ENCODE results near the gene HS3ST3B1. TPM values are rescaled to one million over a fixed set of nuclear protein-coding genes. Genes with fewer than 3 reads are reported as not detected.

The HS3ST3B1 gene
- total RNA-seq, 4 donors from 2014 or later: 4.3 to 30.1 (median 15.5) TPM

DNA sequence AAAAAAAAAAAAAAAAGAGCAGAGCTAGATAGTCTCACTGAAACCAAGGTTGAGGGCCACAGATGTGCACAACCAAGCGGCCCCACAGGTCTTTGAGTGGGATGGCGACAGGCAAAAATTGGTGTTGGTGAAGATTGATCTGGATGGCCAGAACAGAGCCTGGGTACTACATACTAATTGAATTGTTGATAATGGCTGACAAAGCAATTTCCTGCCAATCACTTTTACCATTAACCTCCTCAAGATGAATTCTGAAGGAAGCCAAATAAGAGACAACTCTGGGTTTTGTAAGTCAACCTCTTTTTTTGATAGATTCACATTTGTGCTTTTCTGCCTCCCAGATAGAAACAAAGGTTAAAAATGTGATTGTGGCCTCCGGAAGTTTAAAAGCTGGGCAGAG lies 19.4 kb upstream of the HS3ST3B1 start:
- H3K4me3 ChIP-seq (ENCODE audit: low read depth, poor library complexity, severe bottlenecking): no peak overlapping the region
- no peak for TF ChIP-seq POLR2A (IDR thresholded peaks at IDR 0.05)
- TF ChIP-seq, protein P1, sequence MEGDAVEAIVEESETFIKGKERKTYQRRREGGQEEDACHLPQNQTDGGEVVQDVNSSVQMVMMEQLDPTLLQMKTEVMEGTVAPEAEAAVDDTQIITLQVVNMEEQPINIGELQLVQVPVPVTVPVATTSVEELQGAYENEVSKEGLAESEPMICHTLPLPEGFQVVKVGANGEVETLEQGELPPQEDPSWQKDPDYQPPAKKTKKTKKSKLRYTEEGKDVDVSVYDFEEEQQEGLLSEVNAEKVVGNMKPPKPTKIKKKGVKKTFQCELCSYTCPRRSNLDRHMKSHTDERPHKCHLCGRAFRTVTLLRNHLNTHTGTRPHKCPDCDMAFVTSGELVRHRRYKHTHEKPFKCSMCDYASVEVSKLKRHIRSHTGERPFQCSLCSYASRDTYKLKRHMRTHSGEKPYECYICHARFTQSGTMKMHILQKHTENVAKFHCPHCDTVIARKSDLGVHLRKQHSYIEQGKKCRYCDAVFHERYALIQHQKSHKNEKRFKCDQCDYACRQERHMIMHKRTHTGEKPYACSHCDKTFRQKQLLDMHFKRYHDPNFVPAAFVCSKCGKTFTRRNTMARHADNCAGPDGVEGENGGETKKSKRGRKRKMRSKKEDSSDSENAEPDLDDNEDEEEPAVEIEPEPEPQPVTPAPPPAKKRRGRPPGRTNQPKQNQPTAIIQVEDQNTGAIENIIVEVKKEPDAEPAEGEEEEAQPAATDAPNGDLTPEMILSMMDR (IDR thresholded peaks at IDR 0.05): no peak
- WGBS, 2 donors: 91 to 96% methylated on average over 3 of the region's 3 CpGs
- intact Hi-C loops (cut with DNase I; ENCODE audit: low total_unique reads): no loop called here
- no peak for DNase-seq (ENCODE audit: low spot score in 2 of 2)

DNA sequence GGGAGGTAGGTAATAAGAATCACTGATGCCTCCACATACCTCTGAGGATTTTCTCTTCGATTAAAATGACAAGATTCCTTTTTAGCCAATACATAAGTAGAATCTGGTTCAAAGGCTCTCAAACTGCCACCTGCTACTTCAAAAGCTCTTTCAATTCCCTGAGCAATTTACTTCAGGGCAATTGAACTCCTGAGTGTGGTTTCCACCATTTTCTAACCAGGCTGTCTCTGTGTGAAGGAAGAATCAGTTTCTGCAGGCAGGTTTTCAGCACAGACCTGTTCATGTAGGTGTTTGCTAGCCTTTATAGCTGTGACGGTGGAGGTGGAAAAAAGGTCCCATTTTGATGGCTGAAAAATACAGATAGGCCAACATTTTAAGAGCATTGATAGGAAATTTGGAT lies 18.2 kb upstream of the HS3ST3B1 start:
- no peak overlapping the region for H3K4me3 ChIP-seq (ENCODE audit: low read depth, poor library complexity, severe bottlenecking)
- 63 to 80% methylated on average over 2 of the region's 2 CpGs for WGBS, 2 donors
- DNase-seq (ENCODE audit: low spot score in 2 of 2): no peak
- intact Hi-C loops (cut with DNase I; ENCODE audit: low total_unique reads): no loop called here
- no peak for TF ChIP-seq POLR2A (IDR thresholded peaks at IDR 0.05)
- TF ChIP-seq, protein P1 (IDR thresholded peaks at IDR 0.05): no peak

DNA sequence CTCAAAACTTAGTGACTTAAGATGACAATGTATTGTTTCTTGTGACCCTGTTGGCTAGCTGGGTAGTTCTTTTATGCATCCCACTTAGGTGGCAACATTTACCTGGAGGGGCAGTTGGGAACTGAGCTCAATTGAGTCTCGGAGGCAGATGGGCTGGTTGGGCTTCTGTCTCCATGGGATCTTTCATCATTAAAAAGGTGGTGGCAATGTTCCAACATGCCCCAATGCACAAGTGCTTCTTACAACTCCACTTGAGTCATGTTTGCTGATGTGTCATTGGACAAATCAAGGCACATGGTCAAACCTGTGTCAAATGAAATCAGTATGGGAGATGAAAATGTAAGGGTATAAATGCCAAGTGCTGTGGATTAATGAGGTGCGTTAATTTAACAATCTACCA lies 11.7 kb upstream of the HS3ST3B1 start:
- no peak for DNase-seq (ENCODE audit: low spot score in 2 of 2)
- no peak overlapping the region for H3K4me3 ChIP-seq (ENCODE audit: low read depth, poor library complexity, severe bottlenecking)
- 69 to 86% methylated on average over 2 of the region's 2 CpGs for WGBS, 2 donors
- TF ChIP-seq, protein P1 (IDR thresholded peaks at IDR 0.05): no peak
- TF ChIP-seq POLR2A (IDR thresholded peaks at IDR 0.05): no peak
- intact Hi-C loops (cut with DNase I; ENCODE audit: low total_unique reads): no loop called here

DNA sequence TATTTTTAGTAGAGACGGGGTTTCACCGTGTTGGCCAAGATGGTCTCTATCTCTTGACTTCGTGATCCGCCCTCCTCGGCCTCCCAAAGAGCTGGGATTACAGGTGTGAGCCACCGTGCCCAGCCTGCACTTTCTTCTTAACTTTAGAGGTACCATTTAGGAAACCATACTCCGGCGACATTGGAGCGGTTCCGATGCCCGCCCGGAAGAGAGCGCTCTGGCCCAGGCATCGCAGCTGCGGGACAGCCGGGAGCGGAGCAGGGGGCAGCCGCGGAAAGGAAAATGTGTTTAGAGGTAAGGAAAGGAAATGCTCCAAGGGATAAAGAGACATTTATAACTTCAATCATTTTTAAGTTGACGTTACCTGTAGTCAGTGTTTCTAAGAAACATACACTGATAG lies 6.0 kb upstream of the HS3ST3B1 start:
- TF ChIP-seq, protein P1 (IDR thresholded peaks at IDR 0.05): no peak
- no peak for TF ChIP-seq POLR2A (IDR thresholded peaks at IDR 0.05)
- H3K4me3 ChIP-seq (ENCODE audit: low read depth, poor library complexity, severe bottlenecking): no peak overlapping the region
- intact Hi-C loops (cut with DNase I; ENCODE audit: low total_unique reads): no loop called here
- 32 to 39% methylated on average over 20 of the region's 20 CpGs for WGBS, 2 donors
- peak in 1 of 2 donors; percentile 67 for DNase-seq (ENCODE audit: low spot score in 2 of 2)

DNA sequence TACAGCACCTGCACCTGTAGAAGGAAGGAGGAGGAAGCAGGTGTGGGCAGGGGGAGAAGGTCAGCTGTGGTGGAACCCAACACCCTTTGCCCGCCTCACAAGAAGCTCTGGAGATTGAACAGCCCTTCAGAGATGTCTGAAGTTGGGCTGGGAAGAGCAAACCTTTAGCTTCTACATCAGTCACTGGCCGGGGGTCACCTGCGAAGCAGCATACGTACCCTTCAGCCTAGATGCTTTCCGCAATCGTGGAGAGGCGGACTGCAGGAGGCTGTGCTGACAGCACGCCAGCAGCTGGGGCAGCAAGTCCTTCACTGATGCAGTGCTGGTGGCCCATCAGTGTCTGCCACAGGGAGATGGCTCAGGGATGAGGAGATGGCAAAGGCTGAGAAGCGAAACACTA lies 5.2 kb upstream of the HS3ST3B1 start:
- TF ChIP-seq, protein P1 (IDR thresholded peaks at IDR 0.05): no peak
- no peak for TF ChIP-seq POLR2A (IDR thresholded peaks at IDR 0.05)
- DNase-seq (ENCODE audit: low spot score in 2 of 2): peak in 1 of 2 donors; percentile 53
- 90 to 91% methylated on average over 9 of the region's 9 CpGs for WGBS, 2 donors
- intact Hi-C loops (cut with DNase I; ENCODE audit: low total_unique reads): no loop called here
- no peak overlapping the region for H3K4me3 ChIP-seq (ENCODE audit: low read depth, poor library complexity, severe bottlenecking)

DNA sequence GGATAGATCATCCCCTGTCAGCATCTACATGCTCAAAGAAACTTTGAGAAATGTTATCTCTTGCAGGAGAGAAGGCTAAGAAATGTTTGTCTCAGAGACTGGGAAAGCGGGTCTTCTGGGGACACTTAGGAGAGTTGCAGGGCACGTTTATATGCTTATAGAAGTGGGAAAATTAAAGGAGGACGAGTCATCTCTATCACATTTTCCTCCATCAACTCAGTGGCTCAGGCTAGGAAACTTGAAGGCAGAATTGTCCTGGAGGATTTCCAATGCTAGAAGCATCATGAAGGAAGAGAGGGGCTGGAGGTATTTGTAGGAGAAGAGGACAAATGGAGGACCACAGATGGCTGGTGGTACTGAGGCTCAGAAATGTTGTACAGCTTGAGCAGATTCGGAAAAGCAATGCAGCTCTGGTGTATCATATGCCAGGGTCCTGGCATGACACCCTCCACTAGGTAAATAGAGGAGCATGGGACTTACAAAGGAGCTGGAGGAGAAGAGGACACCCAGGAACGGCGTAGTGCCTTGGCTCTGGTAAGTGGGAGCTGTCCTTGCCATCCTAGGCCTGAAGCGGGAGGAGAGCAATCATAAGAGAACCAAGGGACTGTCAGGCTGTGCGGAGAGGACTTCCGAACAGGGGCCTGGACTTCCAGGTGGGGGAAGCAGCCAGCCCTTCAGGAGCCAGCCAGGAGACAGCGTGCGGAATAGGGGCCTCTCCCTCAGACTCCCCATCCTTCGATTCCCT lies 4.5 kb upstream of the HS3ST3B1 start:
- intact Hi-C loops (cut with DNase I; ENCODE audit: low total_unique reads): no loop called here
- H3K4me3 ChIP-seq (ENCODE audit: low read depth, poor library complexity, severe bottlenecking): no peak overlapping the region
- 79 to 83% methylated on average over 12 of the region's 12 CpGs for WGBS, 2 donors
- DNase-seq (ENCODE audit: low spot score in 2 of 2): peak in 1 of 2 donors; percentile 70
- TF ChIP-seq, protein P1 (IDR thresholded peaks at IDR 0.05): no peak
- TF ChIP-seq POLR2A (IDR thresholded peaks at IDR 0.05): no peak
